Thyroid gland (tissue), 4 donors: Measurements from ENCODE around the gene FSTL1.

Experiments used
- CTCF ChIP-seq, 6 experiments: fragments of 200-600 bp in 3 of 6; fragments of 450-650 bp in 3 of 6; sonication (generic) in 3 of 6; IDR thresholded peaks; one replicate each; pipeline ENCODE4 v1.5.1; 2016 to 2019; ENCODE audit warnings: antibody characterized with exemption in 6 of 6, mild to moderate bottlenecking in 2 of 6, inconsistent platforms in 1 of 6, moderate library complexity in 1 of 6
- POLR2A ChIP-seq, 2 donors: fragments of 450-650 bp; IDR thresholded peaks; one replicate each; pipeline ENCODE4 v1.6.1; 2017; ENCODE audit warnings: antibody characterized with exemption in 2 of 2, mild to moderate bottlenecking in 2 of 2, moderate library complexity in 1 of 2

DNA sequence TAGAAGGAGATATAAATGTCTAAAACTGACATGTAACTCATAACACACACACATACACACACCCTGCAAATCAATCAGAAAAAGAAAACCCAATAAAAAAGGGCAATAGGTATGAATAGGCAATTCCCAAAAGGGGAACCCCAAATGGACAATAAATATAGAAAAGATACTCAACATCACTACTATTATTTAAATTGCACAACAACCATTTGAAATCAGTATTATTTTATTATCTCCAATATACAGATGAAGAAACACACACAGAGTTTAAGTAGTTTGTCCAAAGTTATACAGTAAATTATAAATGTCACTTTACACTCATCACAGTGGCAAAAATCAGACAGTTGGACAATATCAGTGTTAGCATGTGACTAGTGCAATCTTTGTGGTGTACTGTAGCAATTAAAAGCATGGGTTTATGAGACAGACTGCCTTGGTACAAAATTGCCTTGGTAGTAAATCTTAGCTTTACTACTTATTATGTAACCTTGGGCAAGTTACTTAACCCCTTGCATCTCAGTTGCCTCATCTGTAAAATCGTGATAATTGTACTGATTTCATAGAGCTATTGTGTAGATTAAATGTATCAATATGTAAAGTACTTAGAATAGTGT lies 3.4 kb upstream of the FSTL1 start:
- TF ChIP-seq CTCF (IDR thresholded peaks at IDR 0.05): no peak
- no peak for TF ChIP-seq POLR2A (IDR thresholded peaks at IDR 0.05)
